Stimulated activated CD4-positive, alpha-beta T cell treated with anti-CD3 and anti-CD28 coated beads, Interleukin-2, amount 100 ng/mL, for 48 hours (primary cell): ENCODE measurements around the gene CLEC10A.
"Not testable (repeated sequence)": the region's sequence is repeated elsewhere in the genome, so short reads cannot be mapped to it uniquely, and the experiment has no call there.

Experiments used
- DNase-seq, 2 donors: peaks; one replicate each; pipeline ENCODE4 v3.0.0-alpha.2; 2020

CLEC10A gene

GRCh38 chr17:7079581-7080455 is at the start of gene CLEC10A:
Gene CLEC10A (minus strand): TSS chr17:7080251. CDS start chr17:7078812, 1,439 bp downstream.
- DNase-seq: no peak

DNA sequence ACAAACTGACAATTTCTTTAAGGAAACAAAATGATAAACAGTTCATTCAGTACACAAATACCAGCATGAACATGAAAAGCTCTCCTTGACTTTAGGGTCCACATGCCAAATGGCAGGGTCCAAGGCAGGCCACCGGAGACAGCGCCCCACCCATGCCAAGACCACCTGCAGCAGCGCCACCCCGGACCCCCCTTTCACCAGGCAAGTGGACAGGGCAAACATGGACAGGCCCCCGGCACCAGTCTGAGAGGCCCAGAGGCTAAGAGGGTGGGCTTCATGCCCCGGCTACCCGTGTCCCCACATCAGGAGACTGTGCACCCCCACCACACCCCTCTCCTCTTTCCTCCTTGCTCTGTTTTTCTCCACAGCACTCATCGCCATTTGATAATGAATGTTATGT is 49.3 kb upstream of the CLEC10A start:
- no peak for DNase-seq

GRCh38 chr17:7128160-7128559 is 48.1 kb upstream of the CLEC10A start:
- DNase-seq: no peak

GRCh38 chr17:7127501-7127900 is 47.5 kb upstream of the CLEC10A start:
- not testable (repeated sequence) for DNase-seq

- not testable (repeated sequence) for DNase-seq
These were observed 46.3 kb upstream of the CLEC10A start for GRCh38 chr17:7126386-7126785.

DNA sequence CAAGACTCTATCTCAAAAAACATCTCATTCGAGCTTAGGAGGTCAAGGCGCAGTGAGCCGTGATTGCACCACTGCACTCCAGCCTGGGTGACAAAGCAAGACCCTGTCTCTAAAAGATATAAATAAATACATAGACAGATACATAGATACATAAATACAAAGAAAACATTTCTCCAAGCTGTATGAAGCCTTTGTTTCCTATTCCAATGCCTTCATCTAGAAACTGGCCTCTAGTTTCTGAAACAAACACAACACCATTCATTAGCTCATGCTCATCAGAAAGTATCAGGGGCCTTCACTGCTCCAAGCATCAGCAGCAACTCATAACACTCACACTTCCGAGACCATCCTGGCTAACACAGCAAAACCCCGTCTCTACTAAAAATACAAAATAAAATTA is 44.9 kb upstream of the CLEC10A start:
- DNase-seq: no peak

DNA sequence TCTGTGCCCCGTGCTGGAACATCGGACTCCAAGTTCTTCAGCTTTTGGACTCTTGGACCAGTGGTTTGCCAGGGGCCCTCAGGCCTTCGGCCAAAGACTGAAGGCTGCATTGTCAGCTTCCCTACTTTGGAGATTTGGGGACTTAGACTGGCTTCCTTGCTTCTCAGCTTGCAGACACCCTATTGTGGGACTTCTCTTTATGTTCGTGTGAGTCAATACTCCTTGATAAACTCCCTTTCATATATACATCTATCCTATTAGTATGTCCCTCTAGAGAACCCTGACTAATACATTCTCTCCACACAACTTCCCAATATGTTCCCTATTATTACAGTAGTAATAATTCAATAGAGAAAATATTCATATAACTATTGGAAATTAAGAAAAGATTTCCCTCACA is 43.8 kb upstream of the CLEC10A start:
- no peak for DNase-seq

GRCh38 chr17:7122381-7122780 is 42.3 kb upstream of the CLEC10A start:
- DNase-seq: no peak

DNA sequence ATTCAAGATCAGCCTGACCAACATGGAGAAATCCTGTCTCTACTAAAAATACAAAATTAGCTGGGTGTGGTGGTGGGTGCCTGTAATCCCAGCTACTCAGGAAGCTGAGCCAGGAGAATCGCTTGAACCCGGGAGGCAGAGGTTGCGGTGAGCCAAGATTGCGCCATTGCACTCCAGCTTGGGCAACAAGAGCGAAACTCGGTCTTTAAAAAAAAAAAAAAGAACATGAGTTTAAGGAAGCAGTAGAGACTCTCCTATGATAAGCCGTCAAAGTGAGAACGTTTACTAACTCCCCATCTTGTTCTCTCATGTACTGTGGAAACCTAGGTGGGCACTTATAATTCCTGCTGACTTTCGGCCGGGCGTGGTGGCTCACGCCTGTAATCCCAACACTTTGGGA is 40.6 kb upstream of the CLEC10A start:
- not testable (repeated sequence) for DNase-seq

DNA sequence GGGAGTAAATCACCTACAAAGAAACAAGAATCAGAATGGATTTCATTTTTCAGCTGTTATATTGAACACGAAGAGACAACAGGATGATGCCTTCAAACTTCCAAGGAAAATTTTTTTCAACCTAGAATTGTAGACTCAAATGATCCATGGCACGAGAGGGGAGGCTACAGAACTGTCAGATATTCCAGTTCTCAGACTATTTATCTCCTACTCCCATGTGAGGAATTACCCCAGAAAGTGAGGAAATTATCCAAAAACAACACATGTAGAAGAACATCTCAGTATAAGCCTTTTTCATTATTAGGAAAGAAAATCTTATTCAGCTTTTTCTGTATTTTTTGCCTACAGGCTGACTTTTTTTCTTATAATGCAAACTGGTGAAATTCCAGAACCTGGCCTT is 40.1 kb upstream of the CLEC10A start:
- DNase-seq: no peak

- DNase-seq: no peak
These were observed 39.3 kb upstream of the CLEC10A start for GRCh38 chr17:7119314-7119713.

- no peak for DNase-seq
These were observed 35.0 kb upstream of the CLEC10A start for GRCh38 chr17:7114875-7115614.

DNA sequence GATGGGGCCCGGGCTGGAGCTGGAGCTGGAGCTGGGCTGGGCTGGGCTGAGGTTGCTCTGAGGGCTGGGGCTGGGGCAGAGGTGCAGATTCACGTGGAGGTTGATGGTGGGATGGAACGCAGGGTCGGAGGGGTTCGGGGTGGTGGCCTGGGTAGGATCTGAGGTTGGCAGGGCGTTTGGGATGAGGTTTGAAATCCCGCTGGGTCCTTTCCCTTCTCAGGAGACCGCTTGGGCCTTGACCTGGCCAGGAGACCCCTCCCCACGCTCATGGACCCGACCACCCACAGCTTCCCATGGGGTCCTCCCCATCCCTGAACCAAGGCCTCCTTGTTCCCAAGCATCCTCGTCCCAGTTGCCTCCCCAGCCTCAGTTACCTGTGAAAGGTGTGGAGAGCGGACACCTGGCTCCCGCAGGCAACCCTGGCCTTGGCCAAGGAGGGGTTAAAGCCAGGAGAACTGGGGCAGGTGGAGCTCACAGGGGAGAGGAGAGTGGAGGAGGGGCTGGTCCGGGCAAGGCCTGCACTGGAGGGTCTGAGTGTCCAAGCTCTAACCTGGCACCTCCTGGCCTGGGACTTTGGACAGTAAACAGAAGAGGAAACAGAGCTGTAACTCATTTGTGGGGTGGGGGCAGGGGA is 34.3 kb upstream of the CLEC10A start, which contains the start of gene ASGR2:
Gene ASGR2, minus strand, starts transcription at position 582 of the 634 bp plus-strand sequence. CDS start 582 bp downstream, outside the sequence.
- DNase-seq: no peak

DNA sequence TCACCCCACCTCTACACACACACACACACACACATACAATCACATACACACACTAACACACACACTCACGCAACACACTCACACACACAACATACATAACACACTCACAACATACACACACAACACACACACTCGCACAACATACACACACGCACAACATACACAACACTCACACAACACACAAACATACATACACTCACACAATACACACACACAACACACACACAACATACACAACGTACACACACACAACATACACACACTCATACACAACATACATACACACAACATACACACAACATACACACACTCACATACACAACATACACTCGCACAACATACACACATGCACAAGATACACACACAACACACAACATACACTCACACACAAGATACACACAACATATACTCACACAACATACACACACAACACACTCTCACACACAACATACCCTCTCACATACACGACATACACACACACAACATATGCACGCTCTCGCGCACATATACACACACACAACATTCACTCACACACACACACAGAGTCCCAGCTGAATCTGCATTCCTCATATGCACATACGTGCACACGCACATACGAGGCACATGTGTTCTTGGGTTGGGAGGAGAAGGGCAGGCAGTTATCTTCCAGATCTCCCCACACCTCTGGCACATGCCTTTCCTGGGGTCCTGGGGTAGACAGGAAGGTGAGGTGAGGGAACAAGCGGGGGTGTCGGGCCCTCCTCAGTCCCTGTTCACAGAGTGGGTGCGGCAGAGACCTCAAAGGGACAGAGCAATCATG is 33.4 kb upstream of the CLEC10A start:
- no peak for DNase-seq

GRCh38 chr17:7112510-7113108 is 32.6 kb upstream of the CLEC10A start:
- DNase-seq: no peak

DNA sequence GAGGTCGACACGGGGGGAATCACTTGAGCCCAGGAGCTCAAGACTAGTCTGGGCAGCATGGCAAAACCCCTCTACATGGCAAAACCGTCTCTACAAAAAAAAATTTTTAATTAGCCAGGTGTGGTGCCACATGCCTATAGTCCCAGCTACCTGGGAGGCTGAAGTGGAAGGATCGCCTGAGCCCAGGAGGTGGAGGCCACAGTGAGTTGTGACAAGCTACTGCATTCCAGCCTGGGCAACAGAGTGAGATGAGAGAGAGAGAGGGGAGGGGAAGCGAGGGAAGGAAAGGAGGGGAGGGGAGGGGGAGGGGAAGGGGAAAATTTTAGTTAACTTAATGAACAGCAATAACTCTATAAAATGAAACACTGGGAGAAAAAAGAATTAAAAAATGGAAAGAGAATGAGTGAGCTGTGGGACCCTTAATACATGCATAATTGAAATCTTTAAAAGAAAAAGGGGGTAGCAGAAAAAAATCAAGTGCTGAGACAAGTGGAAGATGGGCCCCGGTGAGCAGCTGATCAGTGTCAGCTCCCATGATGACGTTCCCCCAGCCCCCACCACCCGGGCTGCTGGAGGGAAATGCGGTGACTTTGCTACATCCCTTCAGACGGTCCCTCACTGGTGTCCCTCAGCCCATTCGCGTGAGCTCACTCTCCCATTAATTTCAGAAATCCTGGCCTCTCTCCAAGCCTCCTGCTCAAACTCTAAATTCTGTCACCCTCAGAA is 31.9 kb upstream of the CLEC10A start:
- DNase-seq: no peak

- no peak for DNase-seq
These were observed 30.7 kb upstream of the CLEC10A start for GRCh38 chr17:7110617-7111306.

- no peak for DNase-seq
These were observed 29.6 kb upstream of the CLEC10A start for GRCh38 chr17:7109461-7110322.

- DNase-seq: no peak
These were observed 28.9 kb upstream of the CLEC10A start for GRCh38 chr17:7108981-7109380.

DNA sequence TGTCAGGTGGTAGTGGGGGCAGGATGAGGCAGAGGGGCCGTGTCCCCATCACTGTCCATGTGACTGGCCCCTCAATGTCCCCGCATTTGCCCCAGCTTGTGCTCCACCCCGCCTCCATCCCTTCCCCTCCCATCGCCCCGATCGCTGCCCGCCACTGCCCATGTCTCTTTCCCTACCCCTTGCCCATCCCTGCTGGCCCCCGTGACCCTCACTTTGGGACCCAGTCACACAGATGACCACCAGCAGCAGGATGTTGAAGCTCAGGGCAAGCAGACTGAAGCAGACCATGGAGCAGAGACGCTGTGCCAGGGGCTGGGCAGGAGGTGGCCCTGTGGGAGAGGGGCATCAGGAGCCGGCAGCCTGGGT is 28.5 kb upstream of the CLEC10A start:
- no peak for DNase-seq
